HPDE6-E6E7 (cell line): ENCODE results near the gene GIGYF1.
"Not testable (repeated sequence)": the region's sequence is repeated elsewhere in the genome, so short reads cannot be mapped to it uniquely, and the experiment has no call there.

Experiments used
- DNase-seq: peaks from one replicate; pipeline ENCODE4 v3.0.0; 2011; ENCODE audit warnings: missing footprints; ENCODE audit errors: extremely low spot score

GIGYF1 gene

DNA sequence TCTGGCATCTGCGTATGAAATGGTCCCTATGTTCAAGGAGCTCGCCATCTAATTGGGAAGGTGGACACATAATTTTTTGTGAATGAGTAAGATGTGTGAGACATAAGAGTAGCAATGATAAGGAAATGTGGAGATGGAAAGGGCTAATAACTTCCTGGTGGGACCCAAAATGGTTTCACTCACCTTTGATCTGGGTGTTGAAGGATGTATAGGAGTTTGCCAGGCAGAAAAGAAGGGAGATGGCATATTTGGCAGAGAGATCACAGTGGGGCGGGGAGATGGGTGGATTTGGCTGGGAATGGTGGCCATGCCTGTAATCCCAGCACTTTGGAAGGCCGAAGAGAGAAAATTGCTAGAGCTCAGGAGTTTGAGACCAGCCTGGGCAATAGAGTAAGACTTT, 16.4 kb upstream of the GIGYF1 start:
- DNase-seq: no peak

DNA sequence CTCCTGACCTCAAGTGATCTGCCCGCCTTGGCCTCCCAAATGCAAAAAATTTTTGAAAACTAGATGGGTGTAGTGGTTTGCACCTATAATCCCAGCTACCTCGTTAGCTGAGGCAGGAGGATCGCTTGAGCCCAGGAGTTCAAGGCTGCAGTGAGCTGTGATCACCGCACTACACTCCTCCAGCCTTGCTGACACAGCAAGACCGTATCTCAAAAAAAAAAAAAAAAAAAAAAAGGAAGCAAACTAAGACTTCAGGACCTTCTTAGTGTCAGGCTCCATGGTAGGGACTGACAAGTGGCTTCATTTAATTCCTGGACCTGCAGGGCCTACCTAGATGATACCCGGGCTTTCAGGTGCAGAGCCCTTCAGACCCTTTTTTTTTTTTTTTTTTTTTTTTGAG, 14.3 kb upstream of the GIGYF1 start:
- no peak for DNase-seq

DNA sequence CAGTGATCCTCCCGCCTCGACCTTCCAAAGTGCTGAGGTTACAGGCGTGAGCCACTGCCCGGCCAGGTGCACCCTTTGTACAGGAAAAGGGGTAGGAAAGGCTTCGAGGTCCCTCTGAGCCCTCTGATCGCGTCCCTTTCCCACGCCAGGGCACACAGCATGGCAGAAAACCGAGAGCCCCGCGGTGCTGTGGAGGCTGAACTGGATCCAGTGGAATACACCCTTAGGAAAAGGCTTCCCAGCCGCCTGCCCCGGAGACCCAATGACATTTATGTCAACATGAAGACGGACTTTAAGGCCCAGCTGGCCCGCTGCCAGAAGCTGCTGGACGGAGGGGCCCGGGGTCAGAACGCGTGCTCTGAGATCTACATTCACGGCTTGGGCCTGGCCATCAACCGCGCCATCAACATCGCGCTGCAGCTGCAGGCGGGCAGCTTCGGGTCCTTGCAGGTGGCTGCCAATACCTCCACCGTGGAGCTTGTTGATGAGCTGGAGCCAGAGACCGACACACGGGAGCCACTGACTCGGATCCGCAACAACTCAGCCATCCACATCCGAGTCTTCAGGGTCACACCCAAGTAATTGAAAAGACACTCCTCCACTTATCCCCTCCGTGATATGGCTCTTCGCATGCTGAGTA, 12.7 kb upstream of the GIGYF1 start:
- no peak for DNase-seq

DNA sequence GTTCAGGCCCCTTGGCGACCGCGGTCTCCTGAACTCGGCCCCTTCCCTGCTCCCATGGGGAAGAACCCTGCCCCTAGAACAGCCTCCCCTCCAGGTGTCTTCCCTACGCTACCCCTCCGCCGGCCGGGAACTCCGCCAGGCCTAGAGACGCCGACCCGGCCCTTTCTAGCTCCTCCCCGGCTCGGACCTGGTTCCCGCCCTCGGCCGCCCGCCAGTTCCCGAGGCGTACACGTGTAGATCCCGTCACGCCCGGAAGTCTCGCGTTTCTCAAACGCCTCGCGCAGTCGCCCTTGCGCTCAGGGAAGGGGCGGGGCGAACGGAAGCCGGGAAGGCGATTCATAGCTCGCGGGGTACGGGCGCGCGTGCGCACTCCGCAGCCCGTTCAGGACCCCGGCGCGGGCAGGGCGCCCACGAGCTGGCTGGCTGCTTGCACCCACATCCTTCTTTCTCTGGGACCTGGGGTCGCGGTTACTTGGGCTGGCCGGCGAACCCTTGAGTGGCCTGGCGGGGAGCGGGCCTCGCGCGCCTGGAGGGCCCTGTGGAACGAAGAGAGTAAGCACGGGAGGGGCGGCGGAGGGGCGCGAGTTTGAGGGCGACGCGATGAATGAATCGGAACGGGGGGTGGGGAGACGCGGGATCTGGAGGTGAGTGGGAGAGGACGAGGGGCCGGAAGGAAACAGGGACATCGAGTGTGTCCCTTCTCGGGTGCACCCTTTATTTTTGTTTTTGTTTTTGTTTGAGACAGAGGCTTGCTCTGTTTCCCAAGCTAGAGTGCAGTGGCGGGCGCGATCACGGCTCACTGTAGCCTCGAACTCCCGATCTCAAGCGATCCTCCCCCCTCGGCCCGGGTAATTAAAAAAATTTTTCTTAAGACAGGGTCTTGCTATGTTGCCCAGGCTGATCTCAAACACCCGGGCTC, 12.0 kb upstream of the GIGYF1 start, which contains the start of gene POP7:
TSS of gene POP7 (plus strand) at position 369 of the 919 bp plus-strand sequence. CDS start 710 bp downstream, outside the sequence.
- DNase-seq: peak; percentile 94

DNA sequence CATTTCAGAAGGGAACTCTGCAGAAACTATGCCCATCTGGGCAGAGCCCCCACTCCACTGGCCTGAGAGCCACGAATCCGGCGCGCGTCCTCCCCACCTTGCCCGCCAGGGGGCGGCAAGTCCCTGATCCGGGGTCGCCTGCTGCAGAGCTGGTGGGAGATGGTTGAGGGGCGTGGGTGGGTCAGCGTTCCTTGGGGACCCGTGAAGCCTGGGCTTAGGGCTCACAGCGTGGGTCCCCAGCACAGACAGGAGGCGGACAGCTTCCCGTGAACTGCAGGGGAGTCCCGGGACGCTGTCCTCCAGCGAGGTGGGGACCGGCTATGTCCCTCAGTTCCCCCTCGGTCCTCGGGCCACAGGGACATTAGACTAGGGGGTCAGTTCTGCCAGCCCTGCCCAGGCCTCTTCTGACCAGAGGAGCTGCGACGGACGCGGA, 11.3 kb upstream of the GIGYF1 start:
- peak; percentile 83 for DNase-seq

DNA sequence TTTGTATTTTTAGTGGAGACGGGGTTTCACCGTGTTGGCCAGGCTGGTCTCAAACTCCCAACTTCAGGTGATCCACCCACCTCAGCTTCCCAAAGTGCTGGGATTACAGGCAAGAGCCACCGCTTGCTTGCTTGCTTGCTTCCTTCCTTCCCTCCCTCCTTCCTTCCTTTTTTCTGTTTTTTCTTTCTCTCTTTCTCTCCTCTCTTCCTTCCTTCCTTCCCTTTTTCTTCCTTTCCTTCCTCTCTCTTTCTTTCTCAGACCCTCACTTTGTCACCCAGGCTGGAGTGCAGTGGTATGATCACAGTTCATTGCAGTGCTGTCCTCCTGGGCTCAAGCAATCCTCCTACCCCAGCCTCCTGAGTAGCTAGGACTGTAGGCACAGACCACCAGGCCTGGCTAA, 7.0 kb upstream of the GIGYF1 start:
- DNase-seq: not testable (repeated sequence)

DNA sequence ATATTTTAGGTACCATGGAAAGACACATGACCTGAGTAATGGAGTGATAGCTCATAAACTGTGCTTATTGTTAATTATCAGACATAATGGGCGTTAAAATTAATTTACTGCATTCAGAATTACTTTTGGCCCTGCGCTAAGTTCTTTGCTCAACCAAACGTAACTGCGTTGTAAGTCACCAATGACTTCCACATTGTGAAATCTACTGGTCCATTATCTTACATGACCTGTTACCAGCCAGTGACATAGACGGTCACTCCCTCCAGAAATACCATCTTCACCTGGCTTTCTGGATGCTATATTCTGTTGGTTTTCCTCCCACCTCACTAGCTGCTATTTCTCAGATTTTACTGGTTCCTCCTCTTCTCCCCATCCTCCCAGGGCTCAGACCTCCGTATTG, 5.0 kb upstream of the GIGYF1 start:
- no peak for DNase-seq

DNA sequence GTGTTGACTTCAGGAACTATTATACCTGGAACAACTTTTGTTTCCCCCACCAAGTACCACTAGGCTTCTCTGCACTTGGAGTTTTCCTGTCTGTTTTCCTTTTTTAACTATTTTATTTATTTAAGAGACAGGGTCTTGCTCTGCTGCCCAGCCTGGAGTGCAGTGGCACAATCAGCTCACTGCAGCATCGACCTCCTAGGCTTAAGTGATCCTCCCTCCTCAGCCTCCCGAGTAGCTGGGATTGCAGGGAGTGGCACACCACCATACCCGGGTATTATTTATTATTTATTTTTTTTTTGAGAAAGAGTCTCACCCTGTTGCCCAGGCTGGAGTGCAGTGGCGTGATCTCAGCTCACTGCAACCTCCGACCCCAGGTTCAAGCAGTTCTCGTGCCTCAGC, 2.1 kb upstream of the GIGYF1 start:
- no peak for DNase-seq

DNA sequence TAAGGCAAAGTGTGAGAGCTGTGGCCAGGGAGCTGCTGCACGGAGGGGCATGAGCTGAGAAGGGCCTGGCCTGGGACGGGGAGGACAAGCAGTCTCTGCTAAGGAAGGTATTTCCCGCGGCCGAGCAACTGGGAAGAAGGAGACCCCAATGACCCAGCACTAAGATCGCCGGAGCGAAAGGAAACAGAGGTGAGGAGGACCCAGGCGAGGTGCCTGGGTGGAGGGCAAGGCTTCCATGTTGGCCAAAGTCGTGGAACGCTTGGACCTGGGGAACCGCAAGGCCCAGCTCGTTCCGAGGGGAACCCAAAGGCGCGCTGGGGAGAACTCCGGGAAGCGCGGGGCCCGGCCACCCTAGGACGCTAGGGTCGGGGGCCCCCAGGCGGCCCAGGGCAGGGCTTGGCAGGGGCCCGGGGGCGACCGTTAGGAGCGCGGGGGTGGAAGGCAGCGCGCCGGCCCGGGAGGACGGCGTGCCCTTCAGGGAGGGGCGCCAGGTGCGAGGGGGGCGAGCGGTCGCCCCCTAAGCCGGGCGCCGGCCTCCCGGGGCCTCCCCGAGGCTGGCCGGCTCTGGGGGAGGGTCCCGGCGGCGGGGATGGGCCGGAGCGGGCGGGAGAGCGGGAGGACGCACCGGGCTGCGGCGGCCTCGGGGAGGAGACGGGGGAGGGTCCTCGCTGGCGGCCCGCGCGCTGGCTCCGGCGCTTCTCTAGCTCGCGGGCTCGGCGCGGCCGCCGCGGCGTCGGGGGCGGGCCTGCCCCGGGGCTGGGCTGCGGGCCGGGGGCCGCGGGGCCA, 545 bp downstream of the GIGYF1 start:
- no peak for DNase-seq

DNA sequence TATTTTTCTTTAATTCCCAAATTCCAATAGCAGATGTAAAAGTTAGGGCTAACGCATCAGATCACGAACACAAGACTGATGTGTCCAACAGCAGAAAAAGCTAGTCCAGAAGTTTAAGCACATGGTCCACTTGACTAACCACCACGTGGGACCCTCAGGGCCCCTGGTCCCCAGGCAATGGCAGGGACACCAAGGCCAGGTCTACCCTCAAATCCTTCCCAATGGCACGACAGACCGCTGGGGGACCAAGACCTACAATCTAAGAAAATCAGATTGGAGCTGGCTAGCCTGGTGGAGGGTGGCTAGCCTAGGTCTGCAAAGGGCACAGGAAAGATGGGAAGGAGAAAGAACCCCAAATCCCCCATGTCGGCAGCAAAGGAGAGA, 1.5 kb downstream of the GIGYF1 start:
- no peak for DNase-seq

DNA sequence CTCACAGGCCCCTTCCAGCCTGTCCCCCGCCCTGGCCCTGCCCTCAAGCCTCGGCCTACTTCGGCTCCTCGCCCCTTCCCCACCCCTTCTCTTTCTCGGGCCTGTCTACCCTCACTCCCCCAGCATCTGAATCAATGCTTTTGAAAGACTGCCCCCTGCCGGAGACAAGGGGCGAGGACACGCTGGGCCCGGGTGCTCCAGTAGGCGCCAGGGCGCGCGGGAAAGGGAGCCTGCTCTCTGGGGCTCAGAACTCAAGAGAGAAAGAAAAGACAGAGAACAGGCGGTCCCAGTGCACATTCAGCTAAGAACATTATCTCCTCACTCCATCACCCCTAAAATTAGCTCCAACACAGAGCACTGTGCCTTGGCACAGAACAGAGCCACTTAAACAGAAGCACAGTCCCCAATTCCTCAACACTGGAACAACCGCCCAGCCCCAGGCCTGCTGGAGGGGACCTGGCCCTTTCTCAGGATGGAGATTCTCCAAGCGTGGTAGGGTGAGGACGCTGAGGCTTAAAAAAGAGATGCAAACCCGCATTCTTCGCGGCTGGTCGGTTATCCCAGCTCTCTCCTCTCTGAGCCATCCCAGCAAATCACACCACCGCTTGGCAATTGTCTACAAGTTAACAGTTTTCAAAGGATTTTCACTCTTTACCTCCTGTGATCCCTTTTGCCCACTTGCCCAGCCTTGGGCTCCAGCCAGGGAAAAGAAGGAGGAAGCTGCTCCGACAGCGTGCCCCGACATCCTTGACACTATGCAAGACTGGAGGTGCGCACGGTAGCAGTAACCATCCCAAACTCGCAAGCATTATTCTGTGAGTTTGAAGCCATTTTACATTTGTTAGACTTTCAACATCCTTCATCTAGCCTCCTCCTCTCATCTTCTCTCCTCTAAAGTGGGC, 2.1 kb downstream of the GIGYF1 start:
- DNase-seq: peak; percentile 75

DNA sequence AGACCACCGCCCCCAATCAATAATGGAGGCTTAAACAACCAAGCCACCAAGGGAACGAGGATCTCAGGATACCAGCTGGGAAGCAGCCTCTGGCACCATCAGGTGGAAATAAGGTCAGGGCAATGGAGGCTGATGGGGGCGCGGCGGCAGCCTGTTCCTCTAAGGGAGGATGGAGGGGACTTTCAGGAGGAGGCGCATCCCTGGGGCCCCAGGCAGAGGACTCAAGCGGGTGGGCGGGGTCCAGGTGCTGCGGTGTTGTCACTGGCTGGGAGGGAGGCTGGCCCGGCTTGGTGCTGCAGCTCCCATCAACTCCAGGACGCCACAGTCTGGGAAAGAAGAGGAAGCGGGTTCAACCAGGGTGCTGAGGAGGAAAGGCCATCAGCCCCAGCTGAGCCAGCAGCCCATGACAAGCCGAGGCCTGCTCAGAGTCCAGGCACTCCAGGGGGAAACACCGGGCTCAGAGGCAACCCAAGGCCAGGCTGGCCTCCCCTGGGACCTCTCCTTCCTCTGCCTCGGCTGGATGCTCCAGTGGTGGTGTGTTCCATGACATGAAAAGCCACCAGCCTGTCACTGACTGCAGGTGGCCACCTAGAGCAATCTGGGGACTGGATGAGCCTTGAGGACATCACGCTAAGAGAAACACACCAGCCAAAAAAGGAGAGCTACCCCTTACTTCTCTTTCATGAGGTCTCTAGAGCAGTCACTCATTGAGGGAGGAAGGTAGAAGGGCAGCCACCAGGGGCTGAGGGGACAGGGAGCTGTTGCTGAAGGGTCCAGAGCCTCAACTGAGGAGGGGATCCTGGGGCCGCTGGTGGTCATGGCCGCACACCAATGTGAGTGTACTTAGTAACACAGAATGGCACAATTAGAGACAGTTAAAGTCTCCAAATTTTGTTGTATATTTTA, 4.6 kb downstream of the GIGYF1 start:
- no peak for DNase-seq

DNA sequence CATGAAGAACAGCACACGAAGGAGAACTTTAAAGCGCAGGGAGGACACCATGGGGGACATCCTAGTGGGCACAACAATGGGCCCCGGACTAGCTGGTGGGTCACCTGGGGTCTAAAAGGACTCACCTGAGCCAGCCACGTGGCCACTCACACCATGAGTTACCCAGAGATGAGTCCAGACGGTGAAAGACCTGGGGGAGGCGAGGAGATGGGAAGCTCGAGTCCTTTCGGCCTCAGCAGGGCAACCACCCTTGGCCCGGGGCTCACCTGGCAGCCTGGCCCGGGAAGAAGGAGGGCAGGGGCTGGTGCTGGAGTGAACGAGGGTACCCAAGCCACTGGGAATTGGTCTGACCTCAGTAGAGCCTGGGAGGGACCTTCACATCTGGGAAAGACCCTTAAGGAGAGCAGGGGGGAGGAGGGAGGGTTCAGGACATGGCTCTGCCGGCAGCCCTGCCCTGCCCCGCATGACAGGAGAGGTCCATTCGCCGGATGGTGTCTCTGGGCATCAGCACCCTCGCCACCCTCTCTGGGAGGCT, 5.7 kb downstream of the GIGYF1 start:
- no peak for DNase-seq

DNA sequence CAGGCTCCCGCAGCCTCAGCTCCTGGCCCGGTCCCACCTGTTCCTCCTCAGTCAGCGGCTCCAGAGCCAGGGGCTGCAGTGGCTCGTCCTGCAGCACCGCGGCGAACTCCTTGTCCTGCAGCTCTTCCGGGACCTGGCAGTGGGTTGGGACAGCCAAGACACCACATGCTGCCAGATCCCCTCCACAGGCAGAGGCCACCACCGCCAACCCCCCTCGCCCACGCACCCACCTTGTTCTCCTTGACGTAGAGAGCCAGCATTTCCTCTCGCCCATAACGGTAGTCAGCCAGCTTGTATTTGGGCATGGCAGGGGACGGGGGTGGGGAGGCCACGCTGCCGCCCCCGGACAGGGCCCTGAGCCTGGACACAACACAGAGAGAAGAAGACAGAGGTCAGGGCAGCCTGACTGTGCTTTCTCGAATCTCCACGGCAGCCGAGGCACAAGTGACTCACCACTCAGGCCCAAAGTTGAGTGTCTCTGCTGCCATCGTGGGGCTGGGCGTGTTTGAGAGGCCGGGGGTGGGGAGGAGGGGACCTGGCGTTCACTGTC, 6.2 kb downstream of the GIGYF1 start:
- DNase-seq: no peak

DNA sequence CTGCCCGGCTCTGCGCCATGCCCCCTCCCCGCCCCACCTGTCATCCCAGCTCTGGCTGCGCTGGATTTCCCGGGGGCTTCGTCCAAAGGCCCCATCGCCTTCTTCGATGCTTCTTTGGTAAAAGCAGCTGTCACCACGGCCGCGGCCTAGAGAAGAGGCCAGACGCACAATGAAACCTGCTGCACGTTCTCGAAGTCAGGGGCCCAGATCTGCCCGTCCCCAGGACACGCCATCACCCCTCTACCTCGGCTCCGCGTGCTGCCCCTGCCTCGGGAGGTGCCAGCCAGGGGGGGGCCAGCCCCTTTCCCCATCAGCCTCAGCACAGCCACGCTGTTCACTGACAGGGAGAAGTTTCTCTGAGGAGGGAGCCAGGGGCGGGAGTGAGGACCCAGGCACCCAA, 6.8 kb downstream of the GIGYF1 start:
- DNase-seq: no peak

DNA sequence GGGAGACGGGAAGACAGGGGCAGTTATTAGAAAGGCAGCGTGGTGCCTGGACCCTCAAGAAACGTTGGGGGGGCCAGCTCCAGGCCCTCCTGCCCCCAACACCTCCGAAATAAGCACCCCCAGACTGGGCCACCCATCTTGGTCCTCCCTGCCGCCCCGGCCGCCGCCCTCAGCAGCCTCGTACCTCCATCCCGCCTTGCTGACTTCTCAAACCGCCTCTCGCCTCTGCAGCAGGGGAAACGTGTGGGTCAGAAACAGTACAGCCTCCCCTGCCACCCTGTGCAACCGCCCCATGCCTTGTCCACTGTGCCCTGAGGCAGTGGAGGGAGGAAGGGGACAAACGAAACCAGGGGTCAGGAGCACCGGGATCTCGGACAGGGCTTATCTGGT, 7.2 kb downstream of the GIGYF1 start:
- no peak for DNase-seq

DNA sequence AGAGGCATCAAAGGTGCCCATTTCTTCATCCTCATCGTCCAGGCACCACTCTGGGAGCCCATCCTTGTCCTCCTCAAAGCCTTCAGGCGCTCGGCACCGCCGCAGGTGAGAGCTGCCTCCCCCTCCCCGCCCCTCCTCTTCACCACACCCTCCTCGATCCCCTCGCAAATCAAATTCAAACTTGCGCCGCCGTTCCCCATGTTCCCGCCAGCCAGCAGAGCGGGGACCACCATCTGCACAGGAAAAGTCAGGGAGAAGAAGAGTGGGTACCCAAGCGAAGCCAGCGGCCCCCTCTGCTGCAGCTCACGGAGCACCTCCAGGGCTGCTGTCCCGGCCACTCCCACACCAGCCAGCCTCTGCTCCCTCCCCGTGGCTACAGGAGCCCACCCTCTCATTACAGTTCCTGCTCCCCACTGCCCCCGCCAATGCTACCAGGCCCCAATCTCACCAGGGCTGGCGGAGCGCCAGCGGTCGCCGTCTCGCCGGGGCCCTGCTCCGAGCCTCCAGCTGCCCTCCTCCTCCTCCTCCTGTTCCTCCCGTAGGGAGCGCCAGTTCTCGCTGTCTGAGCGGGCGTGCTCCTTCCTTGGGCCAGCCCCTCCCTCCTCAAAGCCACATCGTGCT, 7.7 kb downstream of the GIGYF1 start:
- no peak for DNase-seq

DNA sequence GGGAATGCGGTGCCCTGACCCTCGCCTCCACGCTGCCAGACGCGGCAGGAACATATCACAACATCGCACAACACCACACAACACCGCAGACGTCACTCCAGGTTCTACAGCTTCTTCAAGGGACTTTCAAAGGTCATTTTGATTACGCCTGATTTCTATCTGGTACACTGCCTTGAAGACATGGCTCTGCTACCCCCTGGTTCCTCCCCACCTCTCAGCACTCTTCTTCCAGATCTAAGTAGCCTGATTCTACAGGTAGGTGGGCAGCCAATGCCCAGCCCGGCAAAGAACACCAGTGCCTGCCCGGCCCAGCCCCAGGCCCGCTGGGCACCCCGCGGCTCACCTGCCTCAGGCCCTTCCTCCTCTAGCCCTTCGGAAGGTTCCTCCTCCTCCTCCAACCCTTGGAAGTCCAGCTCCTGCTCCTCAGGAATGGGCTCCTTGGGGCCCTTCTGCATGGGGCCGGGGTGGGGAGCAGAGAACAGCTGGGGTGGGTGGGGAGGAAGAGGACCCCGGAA, 8.4 kb downstream of the GIGYF1 start:
- no peak for DNase-seq

DNA sequence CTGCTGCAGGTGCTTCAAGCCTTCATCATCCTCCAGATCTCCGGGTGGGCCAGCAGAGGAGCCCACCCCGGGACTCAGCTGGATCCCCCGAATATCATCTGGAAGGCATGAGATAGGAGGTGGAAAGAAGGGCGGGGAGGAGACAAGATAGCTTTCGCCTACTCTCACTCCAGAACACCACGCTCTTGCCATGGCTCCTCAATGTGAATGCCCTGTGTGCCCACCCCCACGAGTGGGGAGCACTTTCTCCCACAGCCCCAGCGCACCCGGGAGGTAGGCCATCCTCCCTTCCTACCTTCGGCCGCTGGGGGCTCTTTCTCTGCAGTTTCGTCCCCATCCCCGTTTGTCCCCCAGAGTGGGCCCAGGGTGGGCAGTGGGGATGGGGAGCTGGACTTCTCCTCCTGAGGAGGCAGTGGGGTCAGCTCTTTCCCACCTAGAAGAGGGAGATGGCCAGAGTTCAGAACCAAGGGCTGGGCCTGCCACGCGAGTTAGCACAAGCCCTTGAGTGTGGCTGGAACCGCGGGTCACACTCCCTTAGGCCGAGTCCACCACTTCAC, 8.9 kb downstream of the GIGYF1 start:
- DNase-seq: no peak
